ENCODE measurements around the gene MYO7B. TPM values are rescaled to one million over a fixed set of nuclear protein-coding genes. Genes with fewer than 3 reads are reported as not detected.
"Not testable (repeated sequence)": the region's sequence is repeated elsewhere in the genome, so short reads cannot be mapped to it uniquely, and the experiment has no call there.

The MYO7B gene
- total RNA-seq, 5 donors from 2014 or later (not counting 1 experiment from before 2014, with no cell fraction given), result 0.13 to 0.96 (median 0.28) TPM; not detected in 1

DNA sequence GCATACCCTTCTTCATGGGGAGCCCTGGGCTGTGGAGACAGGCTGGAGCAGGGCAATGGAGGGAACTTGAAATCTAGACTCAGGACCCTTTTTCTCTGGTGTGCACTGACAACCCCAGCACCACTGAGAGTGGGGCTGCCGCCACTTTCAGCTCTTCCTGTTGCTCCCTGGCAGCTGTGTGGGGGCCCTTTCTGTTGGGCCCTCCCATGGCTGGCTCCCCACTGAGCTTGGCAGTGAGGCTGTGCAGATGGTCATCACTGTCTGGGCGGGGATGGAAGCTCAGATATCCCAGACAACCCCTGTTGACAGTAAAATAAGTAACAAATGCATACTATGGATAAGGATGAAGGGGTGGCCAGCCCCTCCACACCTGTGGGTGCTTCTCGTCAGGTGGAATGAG is 6.7 kb downstream of the MYO7B start:
- peaks cover 0 to 26% of the 10 kb centered on the region in 2 experiments for H3K27me3 ChIP-seq (replicated peaks in 1 of 2; ENCODE audit: control insufficient read depth in 2 of 2, extremely low read depth in 1 of 2, insufficient read depth in 2 of 2, low read length in 1 of 2)
- no peaks in the 10 kb centered on the region for H3K9me3 ChIP-seq
- H3K27ac ChIP-seq (ENCODE audit: low read length), result no peak overlapping the region
- no peaks in the 10 kb centered on the region for H3K4me1 ChIP-seq (ENCODE audit: control insufficient read depth in 1 of 2, extremely low read depth in 1 of 2, insufficient read depth in 2 of 2, low read length in 2 of 2)
- no peaks in the 10 kb centered on the region for H3K36me3 ChIP-seq (ENCODE audit: control insufficient read depth in 2 of 2, extremely low read depth in 1 of 2, insufficient read depth in 1 of 2, low read length in 1 of 2)
- no peaks in the 10 kb centered on the region for H3K4me1 Mint-ChIP-seq
- H3K36me3 Mint-ChIP-seq, result no peaks in the 10 kb centered on the region
- 75% methylated on average over 1 of the region's 3 CpGs for WGBS (ENCODE audit: insufficient coverage)
- CTCF ChIA-PET, result no interaction called here
- H3K27me3 Mint-ChIP-seq, result peaks cover 5 to 6% of the 10 kb centered on the region in 2 donors
- DNase-seq (no peak), ATAC-seq (replicated peaks in 1 of 4) (no peak)
- no peaks in the 10 kb centered on the region for H3K9me3 Mint-ChIP-seq
- no peak overlapping the region for H3K27ac Mint-ChIP-seq
- POLR2A ChIA-PET, result no interaction called here
- H3K4me3 ChIP-seq (ENCODE audit: control insufficient read depth in 1 of 2, extremely low read depth in 1 of 2, low read length in 1 of 2), result no peak overlapping the region
- no peak overlapping the region for H3K4me3 Mint-ChIP-seq

DNA sequence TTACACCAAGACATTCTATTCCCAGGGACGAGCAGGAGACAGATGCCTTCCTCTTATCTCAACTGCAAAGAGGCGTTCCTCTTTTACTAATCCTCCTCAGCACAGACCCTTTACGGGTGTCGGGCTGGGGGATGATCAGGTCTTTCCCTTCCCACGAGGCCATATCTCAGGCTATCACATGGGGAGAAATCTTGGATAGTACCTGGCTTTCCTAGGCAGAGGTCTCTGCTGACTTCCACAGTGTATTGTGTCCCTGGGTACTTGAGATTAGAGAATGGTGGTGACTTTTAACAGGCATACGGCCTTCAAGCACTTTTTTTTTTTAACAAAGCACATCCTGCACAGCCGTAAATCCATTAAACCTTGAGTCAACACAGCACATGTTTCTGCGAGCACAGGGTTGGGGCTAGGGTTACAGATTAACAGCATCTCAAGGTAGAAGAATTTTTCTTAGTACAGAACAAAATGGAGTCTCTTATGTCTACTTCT is 7.6 kb downstream of the MYO7B start:
- H3K27me3 Mint-ChIP-seq; H3K4me1 ChIP-seq (ENCODE audit: control insufficient read depth in 1 of 2, extremely low read depth in 1 of 2, insufficient read depth in 2 of 2, low read length in 2 of 2); H3K4me3 Mint-ChIP-seq; H3K9me3 Mint-ChIP-seq; CTCF ChIA-PET; DNase-seq; H3K27ac Mint-ChIP-seq; H3K36me3 Mint-ChIP-seq; H3K9me3 ChIP-seq; POLR2A ChIA-PET; H3K4me3 ChIP-seq (ENCODE audit: control insufficient read depth in 1 of 2, extremely low read depth in 1 of 2, low read length in 1 of 2); H3K27ac ChIP-seq (ENCODE audit: low read length); H3K4me1 Mint-ChIP-seq; H3K36me3 ChIP-seq (ENCODE audit: control insufficient read depth in 2 of 2, extremely low read depth in 1 of 2, insufficient read depth in 1 of 2, low read length in 1 of 2); ATAC-seq (replicated peaks in 1 of 4): not testable (repeated sequence)
- 45% methylated on average over 2 of the region's 8 CpGs for WGBS (ENCODE audit: insufficient coverage)
- peaks cover 0 to 24% of the 10 kb centered on the region in 2 experiments for H3K27me3 ChIP-seq (replicated peaks in 1 of 2; ENCODE audit: control insufficient read depth in 2 of 2, extremely low read depth in 1 of 2, insufficient read depth in 2 of 2, low read length in 1 of 2)

DNA sequence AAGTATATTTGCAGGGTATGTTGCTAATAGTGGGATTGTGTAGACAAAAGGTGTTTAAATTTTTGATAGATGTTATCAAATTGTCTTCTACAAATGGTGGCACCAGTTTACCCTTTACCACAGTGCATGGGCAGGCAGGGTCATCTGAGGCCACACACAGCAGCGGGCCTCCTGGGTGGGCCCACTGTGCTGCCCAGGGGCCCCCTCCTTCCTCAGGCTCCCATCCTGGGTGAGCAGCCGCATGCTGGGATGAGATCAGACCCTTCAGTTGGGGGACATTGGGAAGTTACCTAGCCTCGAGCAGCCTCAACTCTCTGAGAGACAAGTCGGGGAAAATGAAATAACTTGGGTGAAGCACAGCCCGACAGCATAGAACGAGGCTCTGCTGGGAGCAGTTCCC is 9.7 kb downstream of the MYO7B start:
- no peak for ATAC-seq (replicated peaks in 1 of 4)
- ChIA-PET CTCF (no interaction called here), POLR2A (no interaction called here)
- WGBS (ENCODE audit: insufficient coverage), result 92% methylated on average over 5 of the region's 6 CpGs
- no peak overlapping the region for H3K27ac ChIP-seq (ENCODE audit: low read length)
- peaks cover 0 to 30% of the 10 kb centered on the region in 2 experiments for H3K27me3 ChIP-seq (replicated peaks in 1 of 2; ENCODE audit: control insufficient read depth in 2 of 2, extremely low read depth in 1 of 2, insufficient read depth in 2 of 2, low read length in 1 of 2)
- H3K4me3 ChIP-seq (ENCODE audit: control insufficient read depth in 1 of 2, extremely low read depth in 1 of 2, low read length in 1 of 2), result no peak overlapping the region
- no peaks in the 10 kb centered on the region for H3K9me3 ChIP-seq
- Mint-ChIP-seq H3K4me3 (no peak overlapping the region), H3K27me3 (peaks cover 11 to 16% of the 10 kb centered on the region in 2 donors), H3K4me1 (no peaks in the 10 kb centered on the region), H3K27ac (no peak overlapping the region), H3K36me3 (no peaks in the 10 kb centered on the region), H3K9me3 (no peaks in the 10 kb centered on the region)
- DNase-seq, result no peak
- no peaks in the 10 kb centered on the region for H3K36me3 ChIP-seq (ENCODE audit: control insufficient read depth in 2 of 2, extremely low read depth in 1 of 2, insufficient read depth in 1 of 2, low read length in 1 of 2)
- H3K4me1 ChIP-seq (ENCODE audit: control insufficient read depth in 1 of 2, extremely low read depth in 1 of 2, insufficient read depth in 2 of 2, low read length in 2 of 2), result no peaks in the 10 kb centered on the region

DNA sequence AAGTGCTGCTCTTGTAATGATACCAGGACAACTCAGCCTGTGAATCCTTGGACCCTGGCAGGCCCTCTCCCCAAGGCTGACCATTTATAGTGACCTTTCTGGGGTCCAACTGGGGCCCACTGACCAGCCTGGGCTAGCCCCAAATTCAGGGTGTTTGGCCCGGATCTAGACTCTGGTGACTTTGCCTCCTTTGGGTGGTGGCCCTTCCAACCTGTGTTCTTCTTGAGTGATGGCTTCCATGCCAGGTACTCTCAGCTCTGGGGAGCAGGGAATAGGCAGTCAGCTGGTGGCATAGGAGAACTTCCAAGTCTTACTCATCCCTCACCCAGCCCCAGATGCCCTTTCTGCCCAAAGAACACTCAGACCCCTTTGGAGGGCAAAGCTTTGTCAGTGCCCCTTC is 10.3 kb downstream of the MYO7B start:
- no peaks in the 10 kb centered on the region for H3K4me1 Mint-ChIP-seq
- ChIA-PET POLR2A (no interaction called here), CTCF (no interaction called here)
- H3K36me3 ChIP-seq (ENCODE audit: control insufficient read depth in 2 of 2, extremely low read depth in 1 of 2, insufficient read depth in 1 of 2, low read length in 1 of 2), result no peaks in the 10 kb centered on the region
- no peaks in the 10 kb centered on the region for H3K36me3 Mint-ChIP-seq
- peaks cover 0 to 35% of the 10 kb centered on the region in 2 experiments for H3K27me3 ChIP-seq (replicated peaks in 1 of 2; ENCODE audit: control insufficient read depth in 2 of 2, extremely low read depth in 1 of 2, insufficient read depth in 2 of 2, low read length in 1 of 2)
- H3K4me3 ChIP-seq (ENCODE audit: control insufficient read depth in 1 of 2, extremely low read depth in 1 of 2, low read length in 1 of 2), result no peak overlapping the region
- WGBS (ENCODE audit: insufficient coverage), result no CpG with 5 or more reads among the region's 1 CpG
- no peaks in the 10 kb centered on the region for H3K9me3 Mint-ChIP-seq
- peaks cover 16 to 18% of the 10 kb centered on the region in 2 donors for H3K27me3 Mint-ChIP-seq
- H3K9me3 ChIP-seq, result no peaks in the 10 kb centered on the region
- no peaks in the 10 kb centered on the region for H3K4me1 ChIP-seq (ENCODE audit: control insufficient read depth in 1 of 2, extremely low read depth in 1 of 2, insufficient read depth in 2 of 2, low read length in 2 of 2)
- DNase-seq (no peak), ATAC-seq (replicated peaks in 1 of 4) (no peak)
- H3K4me3 Mint-ChIP-seq, result no peak overlapping the region
- no peak overlapping the region for H3K27ac Mint-ChIP-seq
- H3K27ac ChIP-seq (ENCODE audit: low read length), result no peak overlapping the region

DNA sequence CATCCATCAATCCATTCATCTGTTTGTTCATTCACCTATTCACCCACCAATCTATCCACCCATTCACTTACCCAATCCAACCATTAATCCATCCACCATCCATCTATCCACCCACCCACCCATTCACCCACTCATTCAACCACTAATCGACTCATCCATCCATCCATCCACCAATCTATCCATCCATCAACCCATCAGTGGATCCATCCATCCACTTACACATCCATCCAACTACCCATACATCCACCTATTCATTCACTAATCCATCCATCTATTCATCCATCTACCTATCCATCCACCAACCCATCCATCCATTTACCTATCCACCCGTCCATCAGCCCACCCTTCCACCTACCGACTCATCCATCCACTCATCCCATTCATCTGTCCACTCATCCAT is 11.3 kb downstream of the MYO7B start:
- Mint-ChIP-seq H3K27ac (no peak overlapping the region), H3K36me3 (no peaks in the 10 kb centered on the region), H3K27me3 (peaks cover 16 to 20% of the 10 kb centered on the region in 2 donors), H3K9me3 (no peaks in the 10 kb centered on the region), H3K4me1 (no peaks in the 10 kb centered on the region), H3K4me3 (no peak overlapping the region)
- ChIA-PET POLR2A (no interaction called here), CTCF (no interaction called here)
- H3K4me1 ChIP-seq (ENCODE audit: control insufficient read depth in 1 of 2, extremely low read depth in 1 of 2, insufficient read depth in 2 of 2, low read length in 2 of 2), result no peaks in the 10 kb centered on the region
- ATAC-seq (replicated peaks in 1 of 4) (no peak), DNase-seq (no peak)
- 69% methylated on average over 3 of the region's 3 CpGs for WGBS (ENCODE audit: insufficient coverage)
- H3K27me3 ChIP-seq (replicated peaks in 1 of 2; ENCODE audit: control insufficient read depth in 2 of 2, extremely low read depth in 1 of 2, insufficient read depth in 2 of 2, low read length in 1 of 2), result peaks cover 0 to 37% of the 10 kb centered on the region in 2 experiments
- H3K9me3 ChIP-seq, result no peaks in the 10 kb centered on the region
- no peak overlapping the region for H3K4me3 ChIP-seq (ENCODE audit: control insufficient read depth in 1 of 2, extremely low read depth in 1 of 2, low read length in 1 of 2)
- no peak overlapping the region for H3K27ac ChIP-seq (ENCODE audit: low read length)
- H3K36me3 ChIP-seq (ENCODE audit: control insufficient read depth in 2 of 2, extremely low read depth in 1 of 2, insufficient read depth in 1 of 2, low read length in 1 of 2), result no peaks in the 10 kb centered on the region

DNA sequence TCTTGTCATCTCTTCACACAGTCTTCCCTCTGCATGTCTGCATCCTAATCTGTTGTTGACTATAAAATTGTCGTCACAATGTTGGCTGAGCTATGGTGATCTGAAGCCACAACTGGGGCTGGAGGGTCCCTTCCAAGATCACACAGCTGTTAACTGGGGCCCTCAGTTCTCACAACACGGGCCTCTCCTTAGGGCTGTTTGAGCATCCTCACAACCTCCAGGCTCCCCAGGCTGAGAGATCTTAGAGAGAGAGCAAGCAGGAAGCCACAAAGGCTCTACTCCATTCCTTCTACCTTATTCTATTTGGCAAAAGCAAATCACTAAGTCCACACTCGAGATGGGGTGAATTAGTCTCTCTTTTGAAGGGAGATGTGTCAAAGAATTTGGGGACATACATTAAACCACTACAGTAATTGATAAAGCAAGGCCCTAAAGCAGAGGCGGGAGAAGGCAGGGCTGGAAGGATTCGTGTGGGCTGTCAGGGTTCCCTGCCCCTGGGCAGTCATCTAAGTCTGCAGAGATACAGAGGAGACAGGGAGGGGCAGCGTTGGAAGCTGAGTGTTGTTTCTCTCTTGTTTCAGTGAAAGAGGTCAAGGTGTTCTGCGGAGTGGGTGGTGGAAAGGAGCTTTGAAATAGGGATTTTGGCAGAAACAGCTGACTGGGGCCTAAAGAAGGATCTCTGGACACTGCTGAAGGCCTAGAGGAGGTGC is 15.9 kb downstream of the MYO7B start:
- 77% methylated on average over 5 of the region's 7 CpGs for WGBS (ENCODE audit: insufficient coverage)
- Mint-ChIP-seq H3K9me3 (peaks cover under 1 to 6% (median 4%) of the 10 kb centered on the region in 3 donors), H3K4me3 (no peak overlapping the region), H3K27ac (no peak overlapping the region), H3K4me1 (no peaks in the 10 kb centered on the region), H3K36me3 (peaks cover 2% of the 10 kb centered on the region), H3K27me3 (peaks cover 16 to 29% of the 10 kb centered on the region in 2 donors)
- CTCF ChIA-PET, result no interaction called here
- ATAC-seq (replicated peaks in 1 of 4) (no peak), DNase-seq (no peak)
- Histone ChIP-seq H3K9me3 (no peaks in the 10 kb centered on the region), H3K4me3 (ENCODE audit: control insufficient read depth in 1 of 2, extremely low read depth in 1 of 2, low read length in 1 of 2) (no peak overlapping the region), H3K27ac (ENCODE audit: low read length) (no peak overlapping the region), H3K27me3 (replicated peaks in 1 of 2; ENCODE audit: control insufficient read depth in 2 of 2, extremely low read depth in 1 of 2, insufficient read depth in 2 of 2, low read length in 1 of 2) (peaks cover 0 to 30% of the 10 kb centered on the region in 2 experiments), H3K36me3 (ENCODE audit: control insufficient read depth in 2 of 2, extremely low read depth in 1 of 2, insufficient read depth in 1 of 2, low read length in 1 of 2) (no peaks in the 10 kb centered on the region), H3K4me1 (ENCODE audit: control insufficient read depth in 1 of 2, extremely low read depth in 1 of 2, insufficient read depth in 2 of 2, low read length in 2 of 2) (no peaks in the 10 kb centered on the region)
- POLR2A ChIA-PET, result no interaction called here
